PC-3 (cell line): ENCODE measurements around the gene SRD5A3.

Source experiments
- CTCF ChIP-seq: fragments of 300-600 bp; sonication (generic); conservative IDR thresholded peaks from 2 replicates; pipeline ENCODE4 v1.5.1; 2017; ENCODE audit warnings: antibody characterized with exemption, low read depth, mild to moderate bottlenecking, low read length
- EZH2 ChIP-seq: fragments of 300-600 bp; sonication (generic); IDR thresholded peaks from one replicate; pipeline ENCODE4 v1.6.1; 2017; ENCODE audit warnings: antibody characterized with exemption, mild to moderate bottlenecking, low read length; ENCODE audit not compliant: unreplicated experiment

GRCh38 chr4:55329012-55329411, 17.0 kb upstream of the SRD5A3 start:
- TF ChIP-seq CTCF (no peak), EZH2 (no peak)
